GM18909 (cell line): Measurements from ENCODE around the gene TMEM132D.

Experiments used
- ATAC-seq: cut with Tn5 transposase; IDR thresholded peaks from one replicate; pipeline ENCODE4 v1.9.1; 2021; ENCODE audit warnings: mild to moderate bottlenecking; ENCODE audit not compliant: unreplicated experiment, poor library complexity

TMEM132D gene

GRCh38 chr12:129672110-129672509, 231.7 kb downstream of the TMEM132D start:
- ATAC-seq: no peak

DNA sequence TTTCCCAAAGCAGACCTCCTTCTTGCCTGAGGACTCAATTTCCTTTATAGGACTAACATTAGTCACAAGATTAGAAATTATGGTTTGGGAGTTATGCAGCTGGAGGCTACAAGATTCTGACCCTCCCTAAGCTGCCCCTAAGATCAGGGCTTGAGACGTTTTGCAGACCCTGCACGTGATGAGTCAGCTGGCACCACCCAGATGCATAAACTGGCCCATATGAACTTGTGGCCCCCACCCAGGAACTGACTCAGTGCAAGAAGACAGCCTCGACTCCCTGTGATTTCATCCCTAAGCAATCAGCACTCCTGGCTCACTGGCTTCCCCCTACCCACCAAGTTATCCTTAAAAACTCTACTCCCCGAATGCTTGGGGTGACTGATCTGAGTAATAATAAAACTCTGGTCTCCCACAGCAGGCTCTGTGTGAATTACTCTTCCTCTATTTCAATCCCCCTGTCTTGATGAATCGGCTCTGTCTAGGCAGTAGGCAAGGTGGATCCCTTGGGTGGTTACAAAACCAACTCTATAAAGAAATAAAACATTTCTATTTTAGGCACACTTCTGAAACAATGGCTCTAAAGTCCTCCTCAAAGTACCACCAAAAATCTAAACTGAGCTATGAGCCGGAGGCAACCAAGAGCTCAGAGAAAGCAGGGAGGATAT, 233.4 kb downstream of the TMEM132D start:
- no peak for ATAC-seq

GRCh38 chr12:129665414-129665813, 238.4 kb downstream of the TMEM132D start:
- no peak for ATAC-seq

DNA sequence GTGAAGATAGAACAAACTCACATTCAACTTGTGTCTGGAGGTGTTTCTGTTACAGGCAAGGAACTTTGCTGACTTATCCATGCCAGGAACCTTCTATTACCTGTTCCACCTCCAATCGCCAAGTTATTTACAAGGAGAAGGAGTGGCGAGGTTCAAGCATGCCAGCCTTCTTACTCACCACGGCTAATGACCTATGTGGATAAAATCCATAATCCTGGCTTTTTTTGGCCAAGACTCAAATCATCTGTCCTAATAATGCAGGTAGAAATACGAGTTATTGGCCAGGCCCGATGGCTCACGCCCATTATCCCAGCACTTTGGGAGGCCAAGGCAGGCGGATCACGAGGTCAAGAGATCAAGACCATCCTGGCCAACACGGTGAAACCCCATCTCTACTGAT, 241.6 kb downstream of the TMEM132D start:
- no peak for ATAC-seq

GRCh38 chr12:129660946-129661345, 242.9 kb downstream of the TMEM132D start:
- ATAC-seq: no peak

DNA sequence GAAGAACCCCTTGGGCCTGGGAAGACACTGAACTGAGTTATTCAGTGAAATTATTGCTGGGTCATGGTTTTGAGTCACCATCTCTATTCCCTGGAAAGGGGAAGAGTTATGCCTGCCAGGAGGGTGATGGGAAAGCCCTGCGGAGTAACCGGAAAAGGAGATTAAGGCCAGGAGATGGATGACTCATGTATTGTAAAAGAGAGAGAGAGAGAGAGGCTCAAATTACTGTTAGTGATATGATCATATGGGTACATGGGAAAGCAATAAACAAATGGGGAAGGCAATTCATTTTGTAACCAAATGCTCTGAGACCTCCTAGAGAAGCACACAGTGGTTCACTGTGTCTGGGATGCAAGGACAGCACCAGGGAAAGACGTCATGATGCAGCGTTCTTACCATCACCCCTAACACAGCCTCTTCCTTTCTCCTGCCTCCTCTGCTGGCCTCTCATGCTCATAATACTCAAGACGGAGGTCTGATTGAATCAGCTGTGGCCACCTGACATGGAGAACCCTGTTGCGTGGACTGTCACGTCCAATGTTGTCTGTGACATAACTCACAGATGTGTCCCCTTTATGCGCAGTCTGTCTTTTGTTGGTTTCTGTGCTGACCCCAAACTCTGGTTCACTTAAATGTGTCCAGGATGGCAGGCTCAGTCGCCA, 243.7 kb downstream of the TMEM132D start:
- no peak for ATAC-seq

- no peak for ATAC-seq
Measured at GRCh38 chr12:129657179-129657578, 246.6 kb downstream of the TMEM132D start.

- ATAC-seq: no peak
Measured at GRCh38 chr12:129651951-129652350, 251.9 kb downstream of the TMEM132D start.

- ATAC-seq: no peak
Measured at GRCh38 chr12:129641926-129642325, 261.9 kb downstream of the TMEM132D start.

GRCh38 chr12:129635021-129635685, 268.7 kb downstream of the TMEM132D start:
- no peak for ATAC-seq

GRCh38 chr12:129631316-129631715, 272.5 kb downstream of the TMEM132D start:
- no peak for ATAC-seq

DNA sequence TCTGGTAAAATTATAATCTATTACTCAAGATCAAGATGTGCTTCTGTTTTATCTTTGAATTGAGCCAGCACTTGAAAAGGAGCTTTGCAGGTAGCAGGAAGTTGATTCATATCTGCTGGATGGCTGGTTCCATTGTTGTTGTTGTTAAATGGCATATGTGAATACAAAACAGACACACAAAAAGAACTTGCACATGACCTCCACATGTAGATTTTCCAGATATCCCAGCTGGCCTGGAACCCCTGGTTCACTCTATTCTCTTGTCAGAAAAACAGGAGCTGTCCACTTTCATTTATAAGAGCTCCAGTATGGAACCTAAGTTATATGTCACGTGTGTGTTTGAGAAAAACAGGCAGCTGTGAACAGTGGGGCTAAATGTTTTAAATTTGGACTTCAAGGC, 273.9 kb downstream of the TMEM132D start:
- ATAC-seq: no peak

DNA sequence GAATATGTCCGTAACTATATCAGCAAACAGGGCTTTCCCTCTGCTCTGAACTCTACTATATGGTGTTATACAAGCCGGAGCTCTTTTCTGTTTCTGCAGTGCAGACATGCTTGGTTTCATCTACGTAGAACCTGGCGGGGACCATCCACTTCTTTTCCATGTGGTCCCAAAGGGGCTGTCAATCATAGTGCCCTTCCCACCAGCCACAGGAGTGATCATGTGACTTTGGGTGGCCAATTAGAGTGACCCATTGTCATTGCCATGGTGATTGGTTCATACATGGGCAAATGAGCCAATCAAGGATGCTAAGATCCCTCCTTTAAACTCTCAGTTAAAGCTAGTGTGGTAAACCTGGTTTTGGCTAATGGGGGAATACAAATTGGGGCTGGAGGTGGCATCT, 281.3 kb downstream of the TMEM132D start:
- no peak for ATAC-seq

DNA sequence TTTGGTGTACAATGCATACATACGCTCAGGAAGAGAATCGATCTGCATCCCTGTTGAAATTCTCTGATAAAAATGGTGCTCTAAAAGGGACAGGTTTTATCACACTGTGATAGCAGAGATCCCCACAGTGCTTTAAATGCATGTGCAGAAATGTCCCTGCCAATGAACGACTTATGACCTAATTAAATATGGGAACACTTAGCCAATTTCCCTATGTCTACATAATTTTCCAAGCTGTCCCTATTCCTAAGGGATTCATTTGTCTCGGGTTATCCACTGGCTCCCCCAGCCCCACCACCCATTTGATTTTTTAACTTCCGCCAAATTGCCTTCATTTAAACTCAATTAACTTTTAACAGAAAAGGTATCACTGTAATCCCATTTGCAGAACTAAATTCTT, 284.6 kb downstream of the TMEM132D start:
- no peak for ATAC-seq

DNA sequence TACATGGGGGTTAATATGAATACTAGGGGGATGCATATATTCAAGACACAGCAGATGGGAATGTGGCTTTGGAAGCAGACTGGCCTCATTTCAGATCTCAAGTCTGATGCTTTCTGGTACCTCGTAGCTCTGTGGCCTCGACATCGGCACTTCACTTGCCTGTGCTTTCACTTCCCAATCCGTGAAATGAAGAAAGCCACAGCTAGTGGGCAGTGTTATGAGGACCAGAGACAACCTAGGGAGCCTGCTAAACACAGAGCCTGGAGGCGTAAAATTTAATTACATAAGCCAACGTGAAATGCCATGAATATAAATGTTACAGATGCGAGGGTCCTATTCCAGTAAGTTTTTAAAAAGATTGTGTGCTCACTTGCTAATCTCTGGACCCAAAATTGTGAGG, 286.0 kb downstream of the TMEM132D start:
- no peak for ATAC-seq

DNA sequence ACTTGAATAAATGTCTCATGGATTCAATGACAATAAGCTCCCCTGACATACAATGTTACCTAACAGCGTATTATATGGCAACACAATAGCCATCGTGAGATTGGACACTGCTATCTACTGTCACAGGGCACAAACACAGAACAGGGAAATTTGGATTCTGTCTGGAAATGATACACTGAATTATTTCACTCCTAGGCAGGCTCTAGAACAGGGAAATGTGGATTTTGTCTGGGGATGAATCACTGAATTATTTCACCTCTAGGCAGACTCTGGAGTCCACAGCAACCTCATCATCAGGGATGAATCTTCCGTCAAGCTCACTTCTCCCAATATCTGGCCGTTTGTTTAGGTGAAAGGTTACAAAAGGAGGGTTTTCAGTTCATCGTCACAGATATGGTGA, 288.8 kb downstream of the TMEM132D start:
- ATAC-seq: no peak

GRCh38 chr12:129614221-129614885, 289.5 kb downstream of the TMEM132D start:
- no peak for ATAC-seq

GRCh38 chr12:129613314-129613713, 290.5 kb downstream of the TMEM132D start:
- ATAC-seq: no peak

GRCh38 chr12:129610601-129611120, 293.2 kb downstream of the TMEM132D start:
- ATAC-seq: no peak

DNA sequence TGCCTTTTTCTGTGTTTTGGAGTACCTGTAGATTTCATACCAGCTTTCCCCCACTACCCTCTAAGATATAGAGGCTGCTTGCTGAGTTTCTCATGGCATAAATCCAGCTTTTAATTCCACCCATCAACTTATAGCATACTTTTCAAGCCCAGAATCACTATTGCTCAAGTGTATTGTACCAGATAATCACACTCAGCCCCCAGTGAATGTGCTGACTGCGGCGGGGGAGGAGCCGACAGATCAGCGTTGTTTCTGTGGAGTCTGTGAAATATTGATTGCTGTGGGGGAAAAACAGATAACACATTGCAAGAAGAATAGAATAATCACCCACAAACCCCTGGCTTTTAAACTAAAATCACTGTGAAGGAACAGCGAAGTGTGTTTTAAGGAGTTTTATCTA, 296.1 kb downstream of the TMEM132D start:
- no peak for ATAC-seq

DNA sequence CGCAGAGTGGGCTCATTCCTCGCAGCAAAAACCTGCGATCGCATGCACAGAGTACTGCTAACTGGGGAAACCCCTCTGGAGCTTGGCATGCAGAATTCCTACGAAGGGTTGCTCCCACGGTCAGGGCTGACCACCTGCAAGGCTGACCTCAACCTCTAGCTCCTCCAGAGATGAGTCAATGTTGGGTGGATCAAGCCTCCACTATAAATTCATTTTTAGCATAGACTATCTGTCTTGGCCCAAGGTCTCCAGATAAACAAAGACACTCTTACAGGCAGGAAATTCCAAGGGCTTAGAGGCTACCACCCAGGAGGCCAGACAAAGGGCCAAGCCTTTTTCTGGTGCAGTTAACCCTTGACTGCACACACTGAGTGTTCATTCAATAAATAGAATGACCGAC, 296.5 kb downstream of the TMEM132D start:
- no peak for ATAC-seq
